SK-N-SH (cell line): ENCODE data around the gene HINFP. TPM values are rescaled to one million over a fixed set of nuclear protein-coding genes. Genes with fewer than 3 reads are reported as not detected.

Source experiments
- CTCF ChIA-PET: fragments of 300-600, 350-600 bp; formaldehyde crosslinking; extraction: SDS; loops from one replicate; lab custom pipeline; 2021; lab: Yijun Ruan, JAX
- POLR2A ChIA-PET: fragments of 350-600 bp; sonication (Branson Sonifier 250); formaldehyde crosslinking; extraction: SDS; loops from one replicate; lab custom pipeline; 2020; ENCODE audit warnings: antibody characterized with exemption, inconsistent platforms; lab: Yijun Ruan, JAX
- DNase-seq: peaks from one replicate; pipeline ENCODE4 v3.0.0; 2012
- H2AFZ ChIP-seq: fragments of 200-600 bp; sonication (generic); 2 replicates; pipeline ENCODE4 v1.8.1; 2016; ENCODE audit warnings: antibody characterized with exemption, mild to moderate bottlenecking, low read depth
- H3F3A ChIP-seq: fragments of 200-600 bp; sonication (generic); replicated peaks from 2 replicates; pipeline ENCODE3; 2016; ENCODE audit warnings: antibody characterized with exemption, mild to moderate bottlenecking; ENCODE audit not compliant: insufficient read depth
- H3K27ac ChIP-seq, 2 experiments: fragments of 200-500 bp in 1 of 2; fragments of 200-600 bp in 1 of 2; sonication (Bioruptor generic) in 1 of 2; sonication (generic), shearing (Covaris generic) in 1 of 2; 2 replicates each; pipeline versions ENCODE4 v1.5.1 to v1.6.1; 2014 to 2016; ENCODE audit warnings: low read depth in 2 of 2, inconsistent platforms in 1 of 2, low read length in 1 of 2, mild to moderate bottlenecking in 1 of 2, mixed read lengths in 1 of 2
- H3K27me3 ChIP-seq: fragments of 200-600 bp; sonication (generic), shearing (Covaris generic); 2 replicates; pipeline ENCODE4 v1.6.1; 2016; ENCODE audit warnings: mixed run types; ENCODE audit not compliant: insufficient read depth
- H3K36me3 ChIP-seq, 2 experiments: fragments of 200-500 bp in 1 of 2; fragments of 200-600 bp in 1 of 2; sonication (Bioruptor generic) in 1 of 2; sonication (generic) in 1 of 2; replicated peaks in 1 of 2; 2 replicates each; pipeline versions ENCODE3 to v1.5.1; 2014 to 2016; ENCODE audit warnings: low read length in 1 of 2, mild to moderate bottlenecking in 1 of 2; ENCODE audit not compliant: insufficient read depth in 2 of 2, control insufficient read depth in 1 of 2
- H3K4me1 ChIP-seq, 2 experiments: fragments of 200-500 bp in 1 of 2; fragments of 200-600 bp in 1 of 2; sonication (Bioruptor generic) in 1 of 2; sonication (generic), shearing (Covaris generic) in 1 of 2; 2 replicates each; pipeline versions ENCODE4 v1.5.1 to v1.6.1; 2014 to 2016; ENCODE audit warnings: low read depth in 1 of 2, low read length in 1 of 2, mixed run types in 1 of 2; ENCODE audit not compliant: insufficient read depth in 2 of 2, control insufficient read depth in 1 of 2
- H3K4me2 ChIP-seq: fragments of 200-600 bp; sonication (generic), shearing (Covaris generic); 2 replicates; pipeline ENCODE4 v1.6.1; 2017; ENCODE audit warnings: mixed run types
- H3K4me3 ChIP-seq, 2 experiments: fragments of 200-500 bp in 1 of 2; fragments of 200-600 bp in 1 of 2; sonication (Bioruptor generic) in 1 of 2; sonication (generic), shearing (Covaris generic) in 1 of 2; 2 replicates each; pipeline versions ENCODE4 v1.5.1 to v1.8.1; 2014 to 2016; ENCODE audit warnings: low read depth in 2 of 2, inconsistent platforms in 1 of 2, low read length in 1 of 2, mild to moderate bottlenecking in 1 of 2, mixed read lengths in 1 of 2, moderate library complexity in 1 of 2
- H3K79me2 ChIP-seq: fragments of 200-600 bp; sonication (generic); 2 replicates; pipeline ENCODE4 v1.8.1; 2017; ENCODE audit warnings: mild to moderate bottlenecking; ENCODE audit not compliant: insufficient read depth
- H3K9ac ChIP-seq: fragments of 200-600 bp; sonication (generic); 2 replicates; pipeline ENCODE4 v1.6.1; 2017; ENCODE audit warnings: mixed run types
- H3K9me2 ChIP-seq: fragments of 200-600 bp; sonication (generic); 2 replicates; pipeline ENCODE4 v1.6.1; 2017; ENCODE audit warnings: mixed run types
- H3K9me3 ChIP-seq: fragments of 200-600 bp; sonication (generic); 2 replicates; pipeline ENCODE4 v1.6.1; 2017; ENCODE audit warnings: mixed run types, mild to moderate bottlenecking, moderate library complexity
- H4K20me1 ChIP-seq: fragments of 200-600 bp; sonication (generic); 2 replicates; pipeline ENCODE4 v1.6.1; 2017; ENCODE audit warnings: mild to moderate bottlenecking, mixed run types; ENCODE audit not compliant: insufficient read depth
- CHD2 ChIP-seq: fragments of 150-350 bp; IDR thresholded peaks from 2 replicates; pipeline ENCODE4 v1.6.1; 2018; ENCODE audit warnings: low read length; ENCODE audit not compliant: partially characterized antibody
- MXI1 ChIP-seq: IDR thresholded peaks from 2 replicates; pipeline ENCODE4 v1.6.1; 2012; ENCODE audit warnings: mild to moderate bottlenecking, low read depth, low read length, improper control_type of control experiment
- RAD21 ChIP-seq: IDR thresholded peaks from 2 replicates; pipeline ENCODE4 v1.6.1; 2012; ENCODE audit warnings: mild to moderate bottlenecking, low read length
- RCOR1 ChIP-seq: fragments of 150-350 bp; IDR thresholded peaks from 2 replicates; pipeline ENCODE4 v1.6.1; 2017; ENCODE audit warnings: antibody characterized with exemption, low read length
- REST ChIP-seq: IDR thresholded peaks from 2 replicates; pipeline ENCODE4 v1.6.1; 2012; ENCODE audit warnings: mild to moderate bottlenecking, low read depth, low read length, moderate library complexity
- RXRA ChIP-seq: IDR thresholded peaks from 2 replicates; pipeline ENCODE4 v1.4.0; 2012; ENCODE audit warnings: low read depth, mild to moderate bottlenecking, borderline replicate concordance
- SMC3 ChIP-seq: IDR thresholded peaks from 2 replicates; pipeline ENCODE4 v1.6.1; 2012; ENCODE audit warnings: low read depth, low read length, improper control_type of control experiment
- TAF1 ChIP-seq: IDR thresholded peaks from 2 replicates; pipeline ENCODE4 v1.6.1; 2012; ENCODE audit warnings: low read depth, mild to moderate bottlenecking, low read length, moderate library complexity, borderline replicate concordance
- WGBS: methylation state at CpG from one replicate; pipeline ENCODE4 v1.1.6; 2017; ENCODE audit warnings: low lambda C conversion rate; 5-methylcytosine and 5-hydroxymethylcytosine counted together
- polyA plus RNA-seq, 3 experiments: library from polyadenylated mRNA; depleted of rRNA; stranded (reverse); fragments of >200 nt; gene quantifications; 2 replicates each; pipeline ENCODE4 v1.2.3, GENCODE V29; 2012
- TF ChIP-seq, protein P1 (sequence below): fragments of 200-600 bp; sonication (generic); IDR thresholded peaks from 2 replicates; pipeline ENCODE4 v1.6.1; 2017; ENCODE audit warnings: antibody characterized with exemption, mild to moderate bottlenecking, moderate library complexity
- TF ChIP-seq, protein P2 (sequence below): IDR thresholded peaks from 2 replicates; pipeline ENCODE4 v1.4.0; 2012; ENCODE audit warnings: low read depth, borderline replicate concordance
- TF ChIP-seq, protein P3 (sequence below): IDR thresholded peaks from 2 replicates; pipeline ENCODE4 v1.4.0; 2012; ENCODE audit warnings: low read depth, borderline replicate concordance
- TF ChIP-seq, protein P4 (sequence below): fragments of 150-350 bp; IDR thresholded peaks from 2 replicates; pipeline ENCODE4 v1.6.1; 2016; ENCODE audit warnings: mild to moderate bottlenecking, low read depth, low read length

The HINFP gene
- polyA plus RNA-seq, 1 of the 3 experiments (the other 2 are of a cell fraction) = 21.8 TPM

GRCh38 chr11:119154178-119154577, 32.8 kb downstream of the HINFP start:
- H3K9me2 ChIP-seq = no peaks in the 10 kb centered on the region
- no peak overlapping the region for H3K27ac ChIP-seq
- no peak overlapping the region for H3K9ac ChIP-seq
- no peak overlapping the region for H2AFZ ChIP-seq
- ChIA-PET CTCF (interaction anchor here (0.8 to 8.9 kb wide), 8 partner anchors 9 to 186 kb away, joined by 3 to 48 read pairs (median 8); partner anchors contain the start of genes CBL and NLRX1), POLR2A (no interaction called here)
- no peaks in the 10 kb centered on the region for H3K9me3 ChIP-seq
- H4K20me1 ChIP-seq = no peaks in the 10 kb centered on the region
- H3K27me3 ChIP-seq = no peaks in the 10 kb centered on the region
- no peaks in the 10 kb centered on the region for H3K79me2 ChIP-seq
- DNase-seq = no peak
- H3K36me3 ChIP-seq = no peaks in the 10 kb centered on the region
- WGBS = 97% methylated on average over 6 of the region's 6 CpGs
- H3K4me1 ChIP-seq = peaks cover 0 to 4% of the 10 kb centered on the region in 2 experiments; a peak in 1 of 4 replicates
- H3K4me2 ChIP-seq = no peak overlapping the region
- H3F3A ChIP-seq = no peaks in the 10 kb centered on the region
- no peak overlapping the region for H3K4me3 ChIP-seq
- no peak for TF ChIP-seq TAF1

DNA sequence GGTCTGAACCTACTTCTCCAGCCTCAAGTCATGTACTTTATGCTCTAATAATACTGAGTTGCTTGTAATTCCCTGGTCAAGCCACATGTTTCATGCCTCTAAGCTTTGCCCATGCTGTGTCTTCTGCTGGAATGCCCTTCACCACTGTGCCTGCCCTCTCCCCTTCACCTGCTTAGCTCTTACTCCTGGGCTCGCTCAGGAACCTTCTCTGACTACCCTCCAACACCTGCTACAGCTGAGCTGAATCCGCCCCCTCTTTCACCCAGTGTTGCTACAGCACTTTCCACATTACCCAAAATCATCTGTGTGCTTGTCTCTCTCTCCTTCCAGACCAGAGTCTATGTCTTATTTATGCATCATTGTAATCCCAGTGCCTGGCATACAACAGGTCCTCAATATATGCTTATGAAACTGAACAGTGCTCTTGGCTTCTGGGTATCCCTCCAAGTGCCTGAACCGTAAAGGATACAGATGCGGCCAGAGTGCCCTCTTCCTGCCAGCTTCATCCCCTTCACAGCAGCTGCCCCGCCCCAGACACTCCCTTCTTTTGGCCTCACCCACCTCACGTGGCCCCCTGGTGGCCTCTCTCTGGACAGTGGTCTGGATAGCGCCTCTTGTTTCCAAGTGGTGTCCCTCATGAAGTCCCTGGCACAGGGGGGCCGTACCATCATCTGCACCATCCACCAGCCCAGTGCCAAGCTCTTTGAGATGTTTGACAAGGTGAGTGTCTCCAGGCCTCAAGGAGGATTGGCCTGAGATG, 34.5 kb downstream of the HINFP start:
- H3K4me3 ChIP-seq = no peak overlapping the region
- H2AFZ ChIP-seq = no peak overlapping the region
- H3K9me2 ChIP-seq = no peaks in the 10 kb centered on the region
- DNase-seq = peak; percentile 67
- no peaks in the 10 kb centered on the region for H3K9me3 ChIP-seq
- H3K36me3 ChIP-seq = no peaks in the 10 kb centered on the region
- no peak overlapping the region for H3K27ac ChIP-seq
- CTCF ChIA-PET = interaction anchor here (1.1 to 8.9 kb wide), 7 partner anchors 11 to 184 kb away, joined by 3 to 48 read pairs (median 4); partner anchors contain the start of gene CBL
- no peaks in the 10 kb centered on the region for H3K27me3 ChIP-seq
- no peaks in the 10 kb centered on the region for H3F3A ChIP-seq
- H4K20me1 ChIP-seq = no peaks in the 10 kb centered on the region
- POLR2A ChIA-PET = no interaction called here
- no peak overlapping the region for H3K9ac ChIP-seq
- 68% methylated on average over 8 of the region's 8 CpGs for WGBS
- peaks cover 0 to 4% of the 10 kb centered on the region in 2 experiments; a peak in 1 of 4 replicates for H3K4me1 ChIP-seq
- TF ChIP-seq MXI1 (no peak), CHD2 (no peak), SMC3 (no peak), RCOR1 (no peak), REST (no peak), RXRA (no peak), RAD21 (peak; percentile 8; the same call in 1 of the 2 replicates)
- TF ChIP-seq, protein P1, sequence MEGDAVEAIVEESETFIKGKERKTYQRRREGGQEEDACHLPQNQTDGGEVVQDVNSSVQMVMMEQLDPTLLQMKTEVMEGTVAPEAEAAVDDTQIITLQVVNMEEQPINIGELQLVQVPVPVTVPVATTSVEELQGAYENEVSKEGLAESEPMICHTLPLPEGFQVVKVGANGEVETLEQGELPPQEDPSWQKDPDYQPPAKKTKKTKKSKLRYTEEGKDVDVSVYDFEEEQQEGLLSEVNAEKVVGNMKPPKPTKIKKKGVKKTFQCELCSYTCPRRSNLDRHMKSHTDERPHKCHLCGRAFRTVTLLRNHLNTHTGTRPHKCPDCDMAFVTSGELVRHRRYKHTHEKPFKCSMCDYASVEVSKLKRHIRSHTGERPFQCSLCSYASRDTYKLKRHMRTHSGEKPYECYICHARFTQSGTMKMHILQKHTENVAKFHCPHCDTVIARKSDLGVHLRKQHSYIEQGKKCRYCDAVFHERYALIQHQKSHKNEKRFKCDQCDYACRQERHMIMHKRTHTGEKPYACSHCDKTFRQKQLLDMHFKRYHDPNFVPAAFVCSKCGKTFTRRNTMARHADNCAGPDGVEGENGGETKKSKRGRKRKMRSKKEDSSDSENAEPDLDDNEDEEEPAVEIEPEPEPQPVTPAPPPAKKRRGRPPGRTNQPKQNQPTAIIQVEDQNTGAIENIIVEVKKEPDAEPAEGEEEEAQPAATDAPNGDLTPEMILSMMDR = peak; percentile 43
- TF ChIP-seq, protein P2, sequence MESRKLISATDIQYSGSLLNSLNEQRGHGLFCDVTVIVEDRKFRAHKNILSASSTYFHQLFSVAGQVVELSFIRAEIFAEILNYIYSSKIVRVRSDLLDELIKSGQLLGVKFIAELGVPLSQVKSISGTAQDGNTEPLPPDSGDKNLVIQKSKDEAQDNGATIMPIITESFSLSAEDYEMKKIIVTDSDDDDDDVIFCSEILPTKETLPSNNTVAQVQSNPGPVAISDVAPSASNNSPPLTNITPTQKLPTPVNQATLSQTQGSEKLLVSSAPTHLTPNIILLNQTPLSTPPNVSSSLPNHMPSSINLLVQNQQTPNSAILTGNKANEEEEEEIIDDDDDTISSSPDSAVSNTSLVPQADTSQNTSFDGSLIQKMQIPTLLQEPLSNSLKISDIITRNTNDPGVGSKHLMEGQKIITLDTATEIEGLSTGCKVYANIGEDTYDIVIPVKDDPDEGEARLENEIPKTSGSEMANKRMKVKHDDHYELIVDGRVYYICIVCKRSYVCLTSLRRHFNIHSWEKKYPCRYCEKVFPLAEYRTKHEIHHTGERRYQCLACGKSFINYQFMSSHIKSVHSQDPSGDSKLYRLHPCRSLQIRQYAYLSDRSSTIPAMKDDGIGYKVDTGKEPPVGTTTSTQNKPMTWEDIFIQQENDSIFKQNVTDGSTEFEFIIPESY = no peak
- TF ChIP-seq, protein P3, sequence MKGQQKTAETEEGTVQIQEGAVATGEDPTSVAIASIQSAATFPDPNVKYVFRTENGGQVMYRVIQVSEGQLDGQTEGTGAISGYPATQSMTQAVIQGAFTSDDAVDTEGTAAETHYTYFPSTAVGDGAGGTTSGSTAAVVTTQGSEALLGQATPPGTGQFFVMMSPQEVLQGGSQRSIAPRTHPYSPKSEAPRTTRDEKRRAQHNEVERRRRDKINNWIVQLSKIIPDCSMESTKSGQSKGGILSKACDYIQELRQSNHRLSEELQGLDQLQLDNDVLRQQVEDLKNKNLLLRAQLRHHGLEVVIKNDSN = no peak
- TF ChIP-seq, protein P4, sequence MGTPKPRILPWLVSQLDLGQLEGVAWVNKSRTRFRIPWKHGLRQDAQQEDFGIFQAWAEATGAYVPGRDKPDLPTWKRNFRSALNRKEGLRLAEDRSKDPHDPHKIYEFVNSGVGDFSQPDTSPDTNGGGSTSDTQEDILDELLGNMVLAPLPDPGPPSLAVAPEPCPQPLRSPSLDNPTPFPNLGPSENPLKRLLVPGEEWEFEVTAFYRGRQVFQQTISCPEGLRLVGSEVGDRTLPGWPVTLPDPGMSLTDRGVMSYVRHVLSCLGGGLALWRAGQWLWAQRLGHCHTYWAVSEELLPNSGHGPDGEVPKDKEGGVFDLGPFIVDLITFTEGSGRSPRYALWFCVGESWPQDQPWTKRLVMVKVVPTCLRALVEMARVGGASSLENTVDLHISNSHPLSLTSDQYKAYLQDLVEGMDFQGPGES = no peak
- no peaks in the 10 kb centered on the region for H3K79me2 ChIP-seq
- no peak overlapping the region for H3K4me2 ChIP-seq
